HepG2 (cell line): ENCODE results near the gene PIP4K2B. TPM values are rescaled to one million over a fixed set of nuclear protein-coding genes. Genes with fewer than 3 reads are reported as not detected.

ENCODE experiments used
- BRF2 ChIP-seq: sonication (generic); formaldehyde crosslinking; IDR thresholded peaks from 2 replicates; pipeline ENCODE4 v1.8.1; 2022; ENCODE audit warnings: mild to moderate bottlenecking, missing genetic modification reagents
- CHD2 ChIP-seq: IDR thresholded peaks from 2 replicates; pipeline ENCODE4 v1.6.1; 2011; ENCODE audit warnings: low read depth, low read length, improper control_type of control experiment
- EEA1 ChIP-seq: sonication (generic); formaldehyde crosslinking; IDR thresholded peaks from 2 replicates; pipeline ENCODE4 v1.5.1; 2020; ENCODE audit warnings: mild to moderate bottlenecking, missing genetic modification reagents, borderline replicate concordance
- EED ChIP-seq: sonication (generic); formaldehyde crosslinking; IDR thresholded peaks from 2 replicates; pipeline ENCODE4 v1.5.0; 2020; ENCODE audit warnings: mild to moderate bottlenecking, missing genetic modification reagents
- ETV5 ChIP-seq: IDR thresholded peaks from 2 replicates; pipeline ENCODE4 v1.6.1; 2018; ENCODE audit warnings: missing biosample characterization, missing genetic modification reagents, inconsistent platforms, borderline replicate concordance
- FOXO4 ChIP-seq: sonication (generic); formaldehyde crosslinking; conservative IDR thresholded peaks from 2 replicates; pipeline ENCODE4 v1.8.1; 2023; ENCODE audit warnings: missing genetic modification reagents
- HMG20A ChIP-seq: IDR thresholded peaks from 2 replicates; pipeline ENCODE4 v1.6.1; 2016; ENCODE audit warnings: borderline replicate concordance
- MZF1 ChIP-seq: sonication (generic); formaldehyde crosslinking; IDR thresholded peaks from 2 replicates; pipeline ENCODE4 v1.8.1; 2023; ENCODE audit warnings: mild to moderate bottlenecking, missing genetic modification reagents, borderline replicate concordance
- NFIC ChIP-seq: IDR thresholded peaks from 2 replicates; pipeline ENCODE4 v1.6.1; 2012; ENCODE audit warnings: mild to moderate bottlenecking, low read length, inconsistent platforms
- RCOR2 ChIP-seq: IDR thresholded peaks from 2 replicates; pipeline ENCODE4 v1.6.1; 2016; ENCODE audit warnings: missing biosample characterization, missing genetic modification reagents
- RFX1 ChIP-seq: fragments of 450-650 bp; IDR thresholded peaks from 2 replicates; pipeline ENCODE4 v1.6.1; 2017
- TFE3 ChIP-seq: IDR thresholded peaks from 2 replicates; pipeline ENCODE4 v1.6.1; 2016
- ZBTB49 ChIP-seq: sonication (generic); formaldehyde crosslinking; IDR thresholded peaks from 2 replicates; pipeline ENCODE4 v1.4.0; 2020; ENCODE audit warnings: missing genetic modification reagents, borderline replicate concordance
- ZHX1 ChIP-seq: sonication (generic); formaldehyde crosslinking; IDR thresholded peaks from 2 replicates; pipeline ENCODE4 v1.8.1; 2022; ENCODE audit warnings: low read depth, mild to moderate bottlenecking, missing genetic modification reagents
- ZNF251 ChIP-seq: sonication (generic); formaldehyde crosslinking; IDR thresholded peaks from 2 replicates; pipeline ENCODE4 v1.9.0; 2021; ENCODE audit warnings: mild to moderate bottlenecking, missing genetic modification reagents
- ZNF383 ChIP-seq: sonication (generic); formaldehyde crosslinking; IDR thresholded peaks from 2 replicates; pipeline ENCODE4 v1.4.0; 2020; ENCODE audit warnings: missing genetic modification reagents, mild to moderate bottlenecking, borderline replicate concordance
- ZNF501 ChIP-seq: sonication (generic); formaldehyde crosslinking; IDR thresholded peaks from 2 replicates; pipeline ENCODE4 v1.5.1; 2020; ENCODE audit warnings: mild to moderate bottlenecking, moderate library complexity, missing genetic modification reagents
- ZNF883 ChIP-seq: sonication (generic); formaldehyde crosslinking; IDR thresholded peaks from 2 replicates; pipeline ENCODE4 v1.5.1; 2020; ENCODE audit warnings: mild to moderate bottlenecking, missing genetic modification reagents; ENCODE audit errors: not compliant biosample characterization
- polyA plus RNA-seq, 8 experiments: library from polyadenylated mRNA; depleted of rRNA in 3 of 8; stranded (reverse) in 7 of 8; unstranded in 1 of 8; fragments of >200 nt; fragmentation: Illumina TruSeq in 4 of 8; extraction: Trizol in 4 of 8; gene quantifications; 2 replicates each; pipeline versions ENCODE4 v1.2.1 to v1.2.3, GENCODE V29; 2011 to 2016; ENCODE audit warnings: low read depth in 4 of 8, missing spikeins in 1 of 8, mixed read lengths in 1 of 8; ENCODE audit not compliant: insufficient read depth in 1 of 8
- total RNA-seq, 5 experiments: library from RNA; depleted of rRNA; stranded (reverse); fragments of >200 nt; fragmentation: Illumina TruSeq; extraction: Trizol; gene quantifications; 2 replicates each; pipeline ENCODE4 v1.2.3, GENCODE V29; 2016; ENCODE audit warnings: low read depth in 1 of 5

Gene PIP4K2B
- total and polyA plus RNA-seq, 2 of the 13 experiments (the other 11 are each of a cell fraction or from before 2014, with no cell fraction given) = 20.4 to 54.0 TPM

- peak; percentile 99 for TF ChIP-seq TFE3
- TF ChIP-seq MZF1 (CRISPR knock-in tag) = no peak
- TF ChIP-seq EEA1 (CRISPR knock-in tag) = no peak
- TF ChIP-seq CHD2 = no peak
- peak; percentile 39; the same call in 1 of the 2 replicates for TF ChIP-seq ZNF501 (CRISPR knock-in tag)
- no peak; the same call in 1 of the 2 replicates for TF ChIP-seq ZNF383 (CRISPR knock-in tag)
- no peak for TF ChIP-seq ZNF251 (CRISPR knock-in tag)
- TF ChIP-seq HMG20A (CRISPR knock-in tag) = peak; percentile 52; the same call in 1 of the 2 replicates
- TF ChIP-seq EED (CRISPR knock-in tag) = no peak
- TF ChIP-seq FOXO4 (CRISPR knock-in tag) = no peak
- TF ChIP-seq RFX1 = peak; percentile 93
- peak; percentile 89 for TF ChIP-seq ETV5 (CRISPR knock-in tag)
- TF ChIP-seq ZHX1 (CRISPR knock-in tag) = peak; percentile 79; the same call in 1 of the 2 replicates
- no peak for TF ChIP-seq ZNF883 (CRISPR knock-in tag)
- TF ChIP-seq BRF2 (CRISPR knock-in tag) = no peak
- TF ChIP-seq RCOR2 (CRISPR knock-in tag) = peak; percentile 59; the same call in 1 of the 2 replicates
- TF ChIP-seq ZBTB49 = no peak
- no peak for TF ChIP-seq NFIC
Observed at GRCh38 chr17:38746004-38746848, 53.1 kb downstream of the PIP4K2B start (continued).
